Activated CD8-positive, alpha-beta T cell treated with anti-CD3 and anti-CD28 coated beads for 36 hours (primary cell): Measurements from ENCODE around the gene VPS26A. TPM values are rescaled to one million over a fixed set of nuclear protein-coding genes. Genes with fewer than 3 reads are reported as not detected.

Source experiments
- ATAC-seq: fragments of 200-7000 bp; cut with Tn5 transposase; one replicate; pipeline ENCODE4 v1.10.0; 2021; ENCODE audit warnings: mild to moderate bottlenecking, moderate library complexity
- CTCF ChIA-PET: fragments of 350-600 bp; sonication (Branson Sonifier 250); formaldehyde crosslinking; loops from one replicate; lab custom pipeline; 2021; ENCODE audit warnings: antibody characterized with exemption; lab: Charles Lee
- POLR2A ChIA-PET: fragments of 350-600 bp; sonication (Branson Sonifier 250); formaldehyde crosslinking; loops from one replicate; lab custom pipeline; 2021; ENCODE audit warnings: antibody characterized with exemption; lab: Charles Lee
- DNase-seq: peaks from one replicate; pipeline ENCODE4 v3.0.0-alpha.2; 2020
- H3K27ac Mint-ChIP-seq: one replicate; pipeline ENCODE4 v1.8.0; 2021; ENCODE audit warnings: mild to moderate bottlenecking, mixed read lengths
- H3K27me3 Mint-ChIP-seq: one replicate; pipeline ENCODE4 v1.8.0; 2021; ENCODE audit warnings: mixed read lengths
- H3K36me3 Mint-ChIP-seq: one replicate; pipeline ENCODE4 v1.8.0; 2021; ENCODE audit warnings: low read depth, mixed read lengths
- H3K4me1 Mint-ChIP-seq: one replicate; pipeline ENCODE4 v1.8.0; 2021; ENCODE audit warnings: low read depth, mixed read lengths
- H3K4me3 Mint-ChIP-seq: one replicate; pipeline ENCODE4 v1.8.0; 2021; ENCODE audit warnings: mild to moderate bottlenecking, moderate library complexity, mixed read lengths
- H3K9me3 Mint-ChIP-seq: one replicate; pipeline ENCODE4 v1.8.0; 2021; ENCODE audit warnings: mixed read lengths
- intact Hi-C: fragments of 100-400 bp; cut with micrococcal nuclease; formaldehyde crosslinking; loops from one replicate; pipeline ENCODE4 v1.10.0; 2022
- total RNA-seq, 2 experiments: library from RNA; stranded (reverse); gene quantifications; one replicate each; pipeline ENCODE4 v1.2.3, GENCODE V29; 2021
- TF ChIP-seq, protein P1 (sequence below): fragments of 200-600 bp; IDR thresholded peaks from one replicate; pipeline ENCODE4 v1.8.0; 2022; ENCODE audit warnings: antibody characterized with exemption, mild to moderate bottlenecking

Gene VPS26A
- total RNA-seq, 2 experiments from 2014 or later, result 33.1 to 34.5 TPM

DNA sequence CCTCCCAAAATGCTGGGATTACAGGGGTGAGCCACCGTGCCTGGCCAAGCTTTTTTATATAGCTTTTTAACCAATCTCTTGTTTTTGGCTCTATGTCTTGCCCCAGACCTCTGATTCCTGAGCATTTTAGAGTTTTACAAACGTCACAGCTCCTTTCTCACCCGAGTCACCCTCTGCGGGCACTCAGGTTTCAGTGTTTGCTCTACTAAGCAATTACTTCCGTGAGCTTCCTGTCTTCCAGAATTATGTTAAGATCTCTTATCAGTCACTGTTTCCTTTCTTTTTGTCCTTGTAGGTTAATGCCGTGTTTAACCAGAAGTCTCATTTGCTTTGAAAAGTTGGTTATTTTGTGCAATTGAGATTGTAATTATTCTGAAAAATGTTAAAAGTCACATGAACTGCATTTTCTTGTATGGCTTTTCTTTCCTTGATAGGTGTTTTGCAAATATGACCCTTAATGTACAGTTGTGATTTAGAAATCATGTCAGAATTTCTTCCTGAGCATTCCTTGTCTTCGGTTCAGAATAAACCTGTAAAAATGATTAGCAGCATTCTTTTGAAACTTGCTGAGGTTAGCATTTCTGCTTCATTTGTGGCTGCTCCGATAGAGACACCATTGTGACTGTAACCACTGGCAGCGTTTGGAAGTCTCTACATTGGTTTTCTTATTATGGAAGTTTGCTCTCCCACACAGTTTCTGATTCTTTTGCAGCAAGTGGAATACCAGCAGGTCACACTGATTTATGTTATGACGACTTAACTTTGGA lies 91.6 kb downstream of the VPS26A start:
- Mint-ChIP-seq H3K36me3 (no peaks in the 10 kb centered on the region), H3K4me3 (peak overlapping the region; percentile 4), H3K27me3 (no peaks in the 10 kb centered on the region), H3K27ac (no peak overlapping the region), H3K9me3 (no peaks in the 10 kb centered on the region), H3K4me1 (peaks cover 20% of the 10 kb centered on the region)
- POLR2A ChIA-PET, result interaction anchor here (0.6 to 1.2 kb wide), 6 partner anchors 12 to 316 kb away, joined by 3 to 4 read pairs (median 4); no protein-coding TSS in a partner anchor
- intact Hi-C loops, result no loop called here
- CTCF ChIA-PET, result no interaction called here
- DNase-seq, result peak; percentile 53
- TF ChIP-seq, protein P1, sequence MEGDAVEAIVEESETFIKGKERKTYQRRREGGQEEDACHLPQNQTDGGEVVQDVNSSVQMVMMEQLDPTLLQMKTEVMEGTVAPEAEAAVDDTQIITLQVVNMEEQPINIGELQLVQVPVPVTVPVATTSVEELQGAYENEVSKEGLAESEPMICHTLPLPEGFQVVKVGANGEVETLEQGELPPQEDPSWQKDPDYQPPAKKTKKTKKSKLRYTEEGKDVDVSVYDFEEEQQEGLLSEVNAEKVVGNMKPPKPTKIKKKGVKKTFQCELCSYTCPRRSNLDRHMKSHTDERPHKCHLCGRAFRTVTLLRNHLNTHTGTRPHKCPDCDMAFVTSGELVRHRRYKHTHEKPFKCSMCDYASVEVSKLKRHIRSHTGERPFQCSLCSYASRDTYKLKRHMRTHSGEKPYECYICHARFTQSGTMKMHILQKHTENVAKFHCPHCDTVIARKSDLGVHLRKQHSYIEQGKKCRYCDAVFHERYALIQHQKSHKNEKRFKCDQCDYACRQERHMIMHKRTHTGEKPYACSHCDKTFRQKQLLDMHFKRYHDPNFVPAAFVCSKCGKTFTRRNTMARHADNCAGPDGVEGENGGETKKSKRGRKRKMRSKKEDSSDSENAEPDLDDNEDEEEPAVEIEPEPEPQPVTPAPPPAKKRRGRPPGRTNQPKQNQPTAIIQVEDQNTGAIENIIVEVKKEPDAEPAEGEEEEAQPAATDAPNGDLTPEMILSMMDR, result no peak
- peak; percentile 80 for ATAC-seq

DNA sequence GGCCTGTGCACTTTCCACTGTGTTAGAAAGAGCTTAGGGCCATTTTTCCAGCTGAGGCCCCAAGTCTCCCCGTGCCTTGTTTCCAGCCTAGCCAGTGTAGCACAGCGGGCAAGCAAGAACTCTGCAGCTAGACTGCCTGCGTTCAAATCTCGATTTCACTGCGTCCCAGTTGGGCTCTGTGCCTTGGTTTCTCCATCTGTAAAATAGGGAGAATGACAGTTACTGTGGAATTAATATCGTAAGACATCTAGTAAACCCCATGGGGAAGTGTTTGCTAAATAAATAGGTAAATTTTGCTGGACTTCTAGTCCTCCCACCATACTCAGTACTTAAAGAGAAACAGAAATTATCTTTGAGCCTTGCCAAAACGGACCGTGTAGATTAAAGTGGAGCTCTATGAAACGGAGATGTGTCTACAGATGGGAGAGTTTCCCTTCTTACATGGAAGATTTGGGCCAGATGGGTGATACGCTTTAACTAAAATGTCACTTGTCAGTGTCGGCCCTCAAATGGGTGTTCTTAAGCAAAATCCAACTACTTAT lies 92.7 kb downstream of the VPS26A start:
- Mint-ChIP-seq H3K4me3 (no peak overlapping the region), H3K27ac (no peak overlapping the region), H3K27me3 (no peaks in the 10 kb centered on the region), H3K9me3 (no peaks in the 10 kb centered on the region), H3K36me3 (no peaks in the 10 kb centered on the region), H3K4me1 (peaks cover 23% of the 10 kb centered on the region)
- CTCF ChIA-PET, result no interaction called here
- POLR2A ChIA-PET, result interaction anchor here (0.6 to 1.2 kb wide), 3 partner anchors 23 to 186 kb away, joined by 3 to 4 read pairs (median 3); no protein-coding TSS in a partner anchor
- DNase-seq (no peak), ATAC-seq (no peak)
- TF ChIP-seq, protein P1, result no peak
- intact Hi-C loops, result no loop called here

DNA sequence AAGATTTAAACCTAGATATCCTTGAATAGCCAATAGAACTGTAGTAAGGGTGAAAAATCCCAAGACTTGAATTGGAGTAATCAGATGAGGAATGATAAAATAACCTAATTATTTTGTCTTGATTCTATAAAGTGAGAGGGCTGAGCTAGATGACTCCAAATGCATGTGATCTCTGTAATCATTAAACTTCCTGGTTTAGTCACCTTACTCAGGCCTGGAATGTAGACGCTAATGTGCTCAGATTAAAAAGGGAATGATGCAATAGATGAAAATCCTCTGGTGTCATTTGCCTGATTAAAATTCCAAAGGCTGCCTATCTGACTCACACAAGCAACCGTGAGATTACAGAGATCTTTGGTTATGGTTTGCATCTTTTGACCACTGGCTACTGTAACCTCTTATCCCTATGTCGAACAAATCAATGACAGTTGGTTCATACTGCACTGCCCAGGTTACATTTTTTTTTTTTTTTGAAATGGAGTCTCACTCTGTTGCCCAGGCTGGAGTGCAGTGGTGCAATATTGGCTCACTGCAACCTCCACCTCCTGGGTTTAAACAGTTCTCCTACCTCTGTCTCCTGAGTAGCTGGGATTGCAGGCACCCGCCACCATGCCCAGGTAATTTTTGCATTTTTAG lies 93.3 kb downstream of the VPS26A start:
- intact Hi-C loops, result no loop called here

DNA sequence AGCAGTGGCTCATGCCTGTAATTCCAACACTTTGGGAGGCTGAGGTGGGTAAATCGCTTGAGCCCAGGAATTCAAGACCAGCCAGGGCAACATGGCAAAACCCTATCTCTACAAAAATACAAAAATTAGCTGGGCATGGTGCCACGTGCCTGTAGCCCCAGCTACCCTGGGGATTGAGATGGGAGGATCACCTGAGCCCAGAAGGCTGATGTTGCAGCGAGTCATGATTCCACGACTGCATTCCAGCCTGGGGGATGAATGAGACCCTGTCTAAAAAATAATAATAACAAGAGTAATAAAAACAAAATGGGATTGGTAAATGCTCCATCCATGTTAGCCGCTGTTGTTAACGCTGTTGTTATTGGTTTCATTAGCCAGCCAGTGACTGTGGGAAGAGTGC lies 94.9 kb downstream of the VPS26A start:
- no peak for DNase-seq
- TF ChIP-seq, protein P1, result no peak
- H3K4me1 Mint-ChIP-seq, result peaks cover 34% of the 10 kb centered on the region
- POLR2A ChIA-PET, result interaction anchor here (0.9 kb wide), 1 partner anchor 9 kb away, joined by 3 read pairs; no protein-coding TSS in a partner anchor
- intact Hi-C loops, result no loop called here
- H3K9me3 Mint-ChIP-seq, result no peaks in the 10 kb centered on the region
- H3K36me3 Mint-ChIP-seq, result no peaks in the 10 kb centered on the region
- ATAC-seq, result no peak
- CTCF ChIA-PET, result no interaction called here
- no peaks in the 10 kb centered on the region for H3K27me3 Mint-ChIP-seq
- H3K27ac Mint-ChIP-seq, result no peak overlapping the region
- no peak overlapping the region for H3K4me3 Mint-ChIP-seq

More for the DNA sequence above, 93.3 kb downstream of the VPS26A start:
- no peaks in the 10 kb centered on the region for H3K27me3 Mint-ChIP-seq
- ATAC-seq, result no peak
- no peaks in the 10 kb centered on the region for H3K9me3 Mint-ChIP-seq
- CTCF ChIA-PET, result no interaction called here
- DNase-seq, result no peak
- no peak overlapping the region for H3K27ac Mint-ChIP-seq
- peaks cover 29% of the 10 kb centered on the region for H3K4me1 Mint-ChIP-seq
- no peak overlapping the region for H3K4me3 Mint-ChIP-seq
- H3K36me3 Mint-ChIP-seq, result no peaks in the 10 kb centered on the region
- TF ChIP-seq, protein P1, result no peak
- POLR2A ChIA-PET, result no interaction called here
